Tibial nerve (tissue), 3 donors: Measurements from ENCODE around the gene TAS1R1.

Experiments
- CTCF ChIP-seq, 5 experiments: fragments of 200-600 bp in 3 of 5; fragments of 450-650 bp in 2 of 5; sonication (generic) in 3 of 5; IDR thresholded peaks; one replicate each; pipeline ENCODE4 v1.5.1; 2016 to 2019; ENCODE audit warnings: antibody characterized with exemption in 5 of 5, mild to moderate bottlenecking in 3 of 5, moderate library complexity in 2 of 5
- POLR2A ChIP-seq, 2 donors: fragments of 450-650 bp; IDR thresholded peaks; one replicate each; pipeline ENCODE4 v1.6.1; 2017; ENCODE audit warnings: antibody characterized with exemption in 2 of 2, mild to moderate bottlenecking in 2 of 2, moderate library complexity in 2 of 2

GRCh38 chr1:6625584-6626149, 70.6 kb downstream of the TAS1R1 start:
- TF ChIP-seq CTCF (IDR thresholded peaks at IDR 0.05) (no peak), POLR2A (IDR thresholded peaks at IDR 0.05) (no peak)
